HAP-1 (cell line): ENCODE measurements around the gene FBXL14.
"Not testable (repeated sequence)": the region's sequence is repeated elsewhere in the genome, so short reads cannot be mapped to it uniquely, and the experiment has no call there.

Source experiments
- DNase-seq, 2 experiments: peaks; one replicate each; pipeline ENCODE4 v3.0.0-alpha.2; 2016 to 2020; ENCODE audit warnings: low spot score in 2 of 2
- H3K27me3 ChIP-seq: fragments of 250-450 bp; sonication (Bioruptor Pico); 2 replicates; pipeline ENCODE4 v1.5.1; 2020; ENCODE audit warnings: low read depth, mild to moderate bottlenecking, moderate library complexity
- H3K36me3 ChIP-seq: fragments of 250-450 bp; sonication (Bioruptor Pico); replicated peaks from 2 replicates; pipeline ENCODE4 v1.5.1; 2020; ENCODE audit warnings: mild to moderate bottlenecking
- H3K4me1 ChIP-seq: fragments of 250-450 bp; sonication (Bioruptor Pico); 2 replicates; pipeline ENCODE4 v1.5.1; 2020; ENCODE audit warnings: mild to moderate bottlenecking
- H3K4me3 ChIP-seq: fragments of 250-450 bp; sonication (Bioruptor Pico); 2 replicates; pipeline ENCODE4 v1.5.1; 2020; ENCODE audit warnings: mild to moderate bottlenecking, moderate library complexity
- H3K9me3 ChIP-seq: fragments of 250-450 bp; sonication (Bioruptor Pico); 2 replicates; pipeline ENCODE4 v1.5.1; 2020; ENCODE audit warnings: mild to moderate bottlenecking, moderate library complexity
- in situ Hi-C: fragments of 300-500 bp; cut with MboI; formaldehyde crosslinking; loops from 3 replicates; pipeline ENCODE4 v1.14.3; 2020; ENCODE audit warnings: low sequenced_read_pairs, inconsistent platforms, mixed read lengths

The FBXL14 gene

DNA sequence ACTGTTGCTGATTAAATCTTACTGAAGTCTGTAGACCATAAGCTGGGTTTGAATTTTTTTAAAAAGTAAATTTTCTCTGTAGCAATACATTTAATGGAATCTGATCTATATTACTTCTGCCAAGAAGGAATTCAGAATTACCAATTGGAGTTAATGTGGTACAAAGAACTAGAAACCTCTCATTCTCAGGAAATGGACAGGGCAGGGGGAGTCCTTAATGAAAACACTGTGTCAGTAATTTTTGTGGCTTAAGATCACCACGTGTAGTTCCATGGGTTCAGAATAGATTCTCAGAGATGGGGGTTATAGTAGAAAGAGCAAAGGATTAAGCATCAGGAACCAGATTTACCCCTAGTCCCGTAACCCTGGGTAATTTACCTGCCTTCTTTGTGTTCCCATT is 30.3 kb downstream of the FBXL14 start:
- Histone ChIP-seq H3K27me3 (no peaks in the 10 kb centered on the region), H3K4me1 (no peaks in the 10 kb centered on the region), H3K36me3 (no peaks in the 10 kb centered on the region), H3K9me3 (no peaks in the 10 kb centered on the region), H3K4me3 (no peak overlapping the region)
- no peak for DNase-seq
- in situ Hi-C loops = no loop called here

DNA sequence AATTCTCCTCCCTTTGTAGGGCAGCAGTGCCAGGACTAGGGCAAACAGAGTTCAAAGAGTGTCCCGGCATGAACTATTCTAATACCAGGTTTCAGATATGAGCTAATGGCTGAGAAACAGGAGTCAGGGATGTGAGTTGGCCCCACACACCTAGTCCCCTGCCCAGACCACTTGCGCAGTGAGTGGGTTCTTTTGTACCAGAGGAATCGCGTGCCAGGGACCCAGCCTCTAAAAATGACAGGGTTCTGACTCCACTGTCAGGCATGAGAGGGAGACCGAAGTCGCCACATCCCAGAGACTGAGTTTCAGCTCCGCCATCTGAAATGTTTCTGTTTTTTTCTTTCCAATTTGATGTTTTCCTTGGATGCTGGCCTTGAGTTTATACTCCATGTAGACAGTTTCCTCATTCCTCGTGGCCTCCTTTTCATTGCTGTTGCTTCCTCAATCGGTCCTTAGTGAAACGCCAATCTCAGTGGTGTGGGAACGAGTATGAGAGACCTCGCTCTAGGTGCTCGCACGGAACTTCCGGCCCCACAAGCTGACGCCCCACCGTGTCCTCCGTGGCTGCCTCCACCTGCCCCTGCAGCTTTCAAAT is 31.5 kb downstream of the FBXL14 start:
- H3K36me3 ChIP-seq = no peaks in the 10 kb centered on the region
- no peaks in the 10 kb centered on the region for H3K27me3 ChIP-seq
- no peaks in the 10 kb centered on the region for H3K9me3 ChIP-seq
- no peaks in the 10 kb centered on the region for H3K4me1 ChIP-seq
- no peak overlapping the region for H3K4me3 ChIP-seq
- DNase-seq = no peak
- in situ Hi-C loops = no loop called here

- no peak overlapping the region for H3K4me3 ChIP-seq
- DNase-seq = no peak
- H3K36me3 ChIP-seq = no peaks in the 10 kb centered on the region
- no peaks in the 10 kb centered on the region for H3K27me3 ChIP-seq
- no peaks in the 10 kb centered on the region for H3K4me1 ChIP-seq
- no peaks in the 10 kb centered on the region for H3K9me3 ChIP-seq
- in situ Hi-C loops = no loop called here
Measured at GRCh38 chr12:1560704-1561103, 33.7 kb downstream of the FBXL14 start.

DNA sequence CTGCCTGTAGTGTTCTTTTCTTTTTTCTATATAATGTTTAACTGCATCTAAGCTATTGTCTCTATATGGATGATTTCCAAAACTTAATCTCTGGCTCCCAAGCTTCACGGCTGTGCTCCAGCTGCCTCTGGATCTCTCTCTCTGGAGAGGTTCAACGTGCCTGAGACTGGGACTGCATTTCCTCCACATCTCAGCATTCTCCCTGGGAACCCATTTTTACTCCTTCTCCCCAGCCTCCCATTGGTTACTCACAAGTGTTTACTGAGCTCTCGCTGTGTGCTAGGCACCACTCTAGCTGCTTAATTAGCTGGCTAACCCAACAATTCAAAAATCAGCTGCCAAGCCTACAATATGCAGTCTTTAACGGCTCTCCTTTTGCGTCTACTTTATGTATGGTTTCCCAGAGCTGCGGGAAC is 34.7 kb downstream of the FBXL14 start:
- H3K9me3 ChIP-seq = no peaks in the 10 kb centered on the region
- no peak overlapping the region for H3K4me3 ChIP-seq
- in situ Hi-C loops = no loop called here
- no peak for DNase-seq
- H3K27me3 ChIP-seq = no peaks in the 10 kb centered on the region
- no peaks in the 10 kb centered on the region for H3K36me3 ChIP-seq
- no peaks in the 10 kb centered on the region for H3K4me1 ChIP-seq

- H3K4me1 ChIP-seq, H3K27me3 ChIP-seq, DNase-seq, H3K9me3 ChIP-seq, H3K36me3 ChIP-seq, in situ Hi-C loops, H3K4me3 ChIP-seq: not testable (repeated sequence)
Measured at GRCh38 chr12:1558108-1558507, 36.3 kb downstream of the FBXL14 start.

DNA sequence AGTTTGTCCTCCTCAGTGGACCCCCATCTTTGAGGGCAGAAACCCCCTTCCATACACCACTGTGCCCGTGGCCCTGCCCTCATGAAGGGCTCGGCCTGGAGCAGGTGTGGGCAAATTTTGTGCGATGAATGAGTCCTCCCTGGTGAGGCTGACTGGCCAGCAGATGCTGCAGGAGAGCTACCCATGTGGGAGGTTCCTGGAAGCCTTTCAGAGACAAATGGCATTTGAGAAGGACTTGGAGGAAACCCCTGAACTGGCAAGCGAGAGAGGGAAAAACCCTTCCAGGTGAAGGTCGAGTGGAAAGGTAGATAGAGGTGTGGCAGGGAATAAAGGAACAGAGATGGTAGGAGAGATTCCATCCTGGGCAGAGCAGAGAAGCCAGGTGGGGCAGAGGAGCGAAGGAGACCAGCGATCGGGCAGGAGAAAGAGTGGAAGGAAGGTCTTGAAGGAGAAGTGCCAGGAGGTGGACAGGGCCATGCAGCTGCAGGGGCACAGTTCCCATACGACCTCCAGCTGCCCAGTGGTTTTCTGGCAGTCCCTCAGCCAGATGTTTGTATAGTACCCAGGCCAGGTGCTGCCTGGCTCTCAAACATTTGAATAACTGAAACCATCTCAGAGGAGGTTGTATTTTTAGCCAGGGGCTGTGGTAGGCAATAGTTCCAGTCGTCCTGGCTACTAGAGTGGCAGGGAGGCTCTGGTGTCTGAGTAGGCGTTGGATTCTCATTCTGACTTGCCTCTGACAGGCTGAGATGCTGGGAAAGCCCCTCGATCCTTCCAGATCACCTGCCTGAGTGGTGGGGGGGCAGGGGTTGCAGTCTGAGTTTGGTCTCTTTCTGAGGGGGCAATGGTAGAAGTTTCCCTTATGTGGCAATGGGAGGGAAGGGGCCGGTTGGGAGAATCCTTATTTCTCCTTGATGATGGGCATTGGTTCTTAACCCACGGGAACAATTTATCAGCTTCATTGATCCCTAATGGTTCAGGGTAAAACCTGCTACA is 40.1 kb downstream of the FBXL14 start:
- no peaks in the 10 kb centered on the region for H3K4me1 ChIP-seq
- H3K36me3 ChIP-seq = no peaks in the 10 kb centered on the region
- no peak overlapping the region for H3K4me3 ChIP-seq
- no peak for DNase-seq
- in situ Hi-C loops = no loop called here
- no peaks in the 10 kb centered on the region for H3K9me3 ChIP-seq
- no peaks in the 10 kb centered on the region for H3K27me3 ChIP-seq

DNA sequence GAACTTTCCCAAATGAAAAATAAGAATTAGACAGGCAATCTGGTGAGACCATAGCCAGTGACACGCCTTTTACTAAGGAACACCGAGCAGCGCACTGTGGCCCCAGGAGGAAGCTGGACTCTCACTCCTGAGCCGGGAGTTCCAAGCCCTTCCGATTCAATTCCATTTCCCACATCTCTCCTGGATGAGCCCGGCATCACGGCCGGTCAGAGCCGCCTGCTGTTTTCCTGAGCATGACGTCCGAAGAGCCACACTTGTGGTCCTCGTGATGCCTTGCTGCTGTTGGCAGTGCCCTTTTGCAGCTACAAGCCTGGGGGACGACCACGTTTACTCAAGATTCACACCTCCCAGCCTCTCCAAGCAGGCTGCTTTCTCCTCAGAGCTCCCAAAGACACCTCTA is 40.8 kb downstream of the FBXL14 start:
- Histone ChIP-seq H3K4me3 (no peak overlapping the region), H3K9me3 (no peaks in the 10 kb centered on the region; the same call in 1 of the 2 replicates), H3K36me3 (no peaks in the 10 kb centered on the region), H3K4me1 (no peaks in the 10 kb centered on the region), H3K27me3 (no peaks in the 10 kb centered on the region)
- in situ Hi-C loops = no loop called here
- DNase-seq = no peak

GRCh38 chr12:1552911-1553491 is 41.4 kb downstream of the FBXL14 start:
- no peak overlapping the region for H3K4me3 ChIP-seq
- in situ Hi-C loops = no loop called here
- no peaks in the 10 kb centered on the region for H3K36me3 ChIP-seq
- no peaks in the 10 kb centered on the region; the same call in 1 of the 2 replicates for H3K9me3 ChIP-seq
- no peaks in the 10 kb centered on the region for H3K27me3 ChIP-seq
- no peak for DNase-seq
- no peaks in the 10 kb centered on the region for H3K4me1 ChIP-seq

GRCh38 chr12:1552171-1552570 is 42.2 kb downstream of the FBXL14 start:
- H3K4me3 ChIP-seq = no peak overlapping the region
- no peaks in the 10 kb centered on the region for H3K27me3 ChIP-seq
- DNase-seq = no peak
- H3K4me1 ChIP-seq = no peaks in the 10 kb centered on the region
- in situ Hi-C loops = no loop called here
- no peaks in the 10 kb centered on the region for H3K36me3 ChIP-seq
- H3K9me3 ChIP-seq = no peaks in the 10 kb centered on the region; the same call in 1 of the 2 replicates

DNA sequence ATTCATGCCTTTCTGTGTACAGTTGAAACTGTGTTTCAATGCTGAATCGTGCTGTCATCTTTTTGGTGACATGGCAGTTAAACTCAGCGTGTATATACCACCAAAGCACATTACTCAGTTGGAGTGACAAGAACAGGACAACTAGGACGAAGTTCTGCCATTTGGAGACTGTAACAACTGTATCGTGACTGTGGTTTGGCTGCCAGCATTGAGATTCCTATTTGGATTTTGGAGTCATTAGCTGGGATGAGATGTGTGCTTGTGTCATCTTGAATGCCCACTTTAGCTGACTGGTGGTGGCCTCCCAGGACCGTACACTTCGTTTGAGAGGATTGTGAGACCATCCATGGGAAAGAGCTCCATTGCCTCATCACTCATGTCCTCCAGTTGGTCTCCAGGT is 42.9 kb downstream of the FBXL14 start:
- H3K4me1 ChIP-seq = no peaks in the 10 kb centered on the region
- in situ Hi-C loops = no loop called here

GRCh38 chr12:1546931-1547640 is 47.3 kb downstream of the FBXL14 start:
- DNase-seq = no peak
- Histone ChIP-seq H3K27me3 (no peaks in the 10 kb centered on the region), H3K36me3 (no peaks in the 10 kb centered on the region), H3K4me1 (no peaks in the 10 kb centered on the region), H3K4me3 (no peak overlapping the region), H3K9me3 (no peaks in the 10 kb centered on the region; the same call in 1 of the 2 replicates)
- in situ Hi-C loops = no loop called here

More for the DNA sequence above, 42.9 kb downstream of the FBXL14 start:
- Histone ChIP-seq H3K27me3 (no peaks in the 10 kb centered on the region), H3K9me3 (no peaks in the 10 kb centered on the region; the same call in 1 of the 2 replicates), H3K4me3 (no peak overlapping the region), H3K36me3 (no peaks in the 10 kb centered on the region)
- DNase-seq = no peak

- in situ Hi-C loops = no loop called here
- H3K4me3 ChIP-seq = no peak overlapping the region
- no peaks in the 10 kb centered on the region; the same call in 1 of the 2 replicates for H3K9me3 ChIP-seq
- H3K36me3 ChIP-seq = no peaks in the 10 kb centered on the region
- no peaks in the 10 kb centered on the region for H3K4me1 ChIP-seq
- DNase-seq = no peak
- H3K27me3 ChIP-seq = no peaks in the 10 kb centered on the region
Measured at GRCh38 chr12:1544996-1545700, 49.2 kb downstream of the FBXL14 start.

- in situ Hi-C loops = no loop called here
- H3K9me3 ChIP-seq = no peaks in the 10 kb centered on the region
- no peak for DNase-seq
- no peak overlapping the region for H3K4me3 ChIP-seq
- no peaks in the 10 kb centered on the region for H3K27me3 ChIP-seq
- H3K36me3 ChIP-seq = no peaks in the 10 kb centered on the region
- no peaks in the 10 kb centered on the region for H3K4me1 ChIP-seq
Measured at GRCh38 chr12:1542599-1542998, 51.8 kb downstream of the FBXL14 start.
